ENCODE measurements around the gene NPHP4. TPM values are rescaled to one million over a fixed set of nuclear protein-coding genes. Genes with fewer than 3 reads are reported as not detected.

The NPHP4 gene
- total and polyA plus RNA-seq, 9 of the 15 experiments (the other 6 are each of a cell fraction or from before 2014, with no cell fraction given), result 0.52 to 26.2 (median 6.7) TPM

- Histone ChIP-seq H3K9me3 (replicated peaks; ENCODE audit: control insufficient read depth, insufficient read depth, low read depth, low read length) (no peaks in the 10 kb centered on the region), H3K27ac (ENCODE audit: extremely low read depth, low read depth, low read length) (no peak overlapping the region), H3K27me3 (ENCODE audit: control insufficient read depth in 2 of 2, insufficient read depth in 2 of 2, low read length in 2 of 2) (peaks cover 0 to 5% of the 10 kb centered on the region in 2 experiments; a peak in 2 of 5 replicates), H3K4me2 (ENCODE audit: insufficient read depth, low read length) (no peak overlapping the region), H3K79me2 (ENCODE audit: control insufficient read depth, insufficient read depth, low read length) (no peaks in the 10 kb centered on the region), H3K4me3 (no peak overlapping the region), H3K9ac (ENCODE audit: insufficient read depth in 1 of 2, low read depth in 2 of 2, low read length in 2 of 2) (no peak overlapping the region), H2AFZ (ENCODE audit: low read depth, low read length) (no peak overlapping the region), H3K9me1 (ENCODE audit: control insufficient read depth, insufficient read depth, low read length) (no peaks in the 10 kb centered on the region), H3K4me1 (replicated peaks in 1 of 2; ENCODE audit: control insufficient read depth in 2 of 2, insufficient read depth in 2 of 2, low read length in 2 of 2) (peaks cover 0 to 35% of the 10 kb centered on the region in 2 experiments; a peak in 2 of 5 replicates), H4K20me1 (replicated peaks; ENCODE audit: control insufficient read depth, insufficient read depth, low read length) (peaks cover 58% of the 10 kb centered on the region), H3K36me3 (ENCODE audit: control insufficient read depth, insufficient read depth, low read length) (no peaks in the 10 kb centered on the region)
- intact Hi-C loops (cut with micrococcal nuclease) (no loop called here), in situ Hi-C loops (cut with MboI) (no loop called here)
- no peak for ATAC-seq
- no TSS peak for BruUV-seq (replicated peaks)
- FAIRE-seq, result peak; percentile 62
- TF ChIP-seq BCOR (IDR thresholded peaks at IDR 0.05) (no peak), PHF21A (IDR thresholded peaks at IDR 0.05; ENCODE audit: borderline replicate concordance, low read depth) (no peak), TFAP4 (CRISPR knock-in tag; IDR thresholded peaks at IDR 0.05; ENCODE audit: borderline replicate concordance) (no peak), USF1 (CRISPR knock-in tag; IDR thresholded peaks at IDR 0.05) (0 out of 2 replicates have a peak, but pooled peaks have one; percentile 21), SMAD4 (CRISPR knock-in tag; conservative IDR thresholded peaks at IDR 0.05) (no peak)
- CTCF ChIA-PET (ENCODE audit: low intra/inter-chr PET ratio), result no interaction called here
- WGBS (ENCODE audit: insufficient coverage, low coverage, missing lambda C conversion rate), result 61% methylated on average over 7 of the region's 7 CpGs
- DNase-seq (ENCODE audit: extremely low read depth in 1 of 4, low spot score in 3 of 4), result no peak
- POLR2A ChIA-PET, result interaction anchor here (0.5 kb wide), 1 partner anchor 33 kb away, joined by 3 read pairs; no protein-coding TSS in a partner anchor
Measured at GRCh38 chr1:6030132-6030531, 37.9 kb upstream of the NPHP4 start.
